Upper lobe of left lung (tissue), 4 donors: Measurements from ENCODE around the gene ACMSD.

Experiments
- CTCF ChIP-seq, 6 experiments: fragments of 450-650 bp in 4 of 6; fragments of 200-600 bp in 2 of 6; sonication (generic) in 2 of 6; IDR thresholded peaks; one replicate each; pipeline ENCODE4 v1.5.1; 2016 to 2019; ENCODE audit warnings: antibody characterized with exemption in 6 of 6
- EP300 ChIP-seq, 4 donors: sonication (generic); formaldehyde crosslinking; IDR thresholded peaks; one replicate each; pipeline ENCODE4 v1.5.1; 2017; ENCODE audit warnings: antibody characterized with exemption in 4 of 4, control low read depth in 2 of 4
- POLR2A ChIP-seq, 4 donors: fragments of 450-650 bp; IDR thresholded peaks; one replicate each; pipeline ENCODE4 v1.5.1; 2016 to 2017; ENCODE audit warnings: antibody characterized with exemption in 4 of 4, mild to moderate bottlenecking in 2 of 4
- POLR2AphosphoS5 ChIP-seq, 2 donors: sonication (generic); formaldehyde crosslinking; IDR thresholded peaks; one replicate each; pipeline ENCODE4 v1.5.1; 2017; ENCODE audit warnings: antibody characterized with exemption in 2 of 2

GRCh38 chr2:134842930-134843490, 4.6 kb downstream of the ACMSD start:
- TF ChIP-seq CTCF (IDR thresholded peaks at IDR 0.05) (no peak), POLR2A (IDR thresholded peaks at IDR 0.05) (no peak), EP300 (IDR thresholded peaks at IDR 0.05) (no peak), POLR2AphosphoS5 (IDR thresholded peaks at IDR 0.05) (no peak)
